ENCODE measurements around the gene NET1.

The NET1 gene

DNA sequence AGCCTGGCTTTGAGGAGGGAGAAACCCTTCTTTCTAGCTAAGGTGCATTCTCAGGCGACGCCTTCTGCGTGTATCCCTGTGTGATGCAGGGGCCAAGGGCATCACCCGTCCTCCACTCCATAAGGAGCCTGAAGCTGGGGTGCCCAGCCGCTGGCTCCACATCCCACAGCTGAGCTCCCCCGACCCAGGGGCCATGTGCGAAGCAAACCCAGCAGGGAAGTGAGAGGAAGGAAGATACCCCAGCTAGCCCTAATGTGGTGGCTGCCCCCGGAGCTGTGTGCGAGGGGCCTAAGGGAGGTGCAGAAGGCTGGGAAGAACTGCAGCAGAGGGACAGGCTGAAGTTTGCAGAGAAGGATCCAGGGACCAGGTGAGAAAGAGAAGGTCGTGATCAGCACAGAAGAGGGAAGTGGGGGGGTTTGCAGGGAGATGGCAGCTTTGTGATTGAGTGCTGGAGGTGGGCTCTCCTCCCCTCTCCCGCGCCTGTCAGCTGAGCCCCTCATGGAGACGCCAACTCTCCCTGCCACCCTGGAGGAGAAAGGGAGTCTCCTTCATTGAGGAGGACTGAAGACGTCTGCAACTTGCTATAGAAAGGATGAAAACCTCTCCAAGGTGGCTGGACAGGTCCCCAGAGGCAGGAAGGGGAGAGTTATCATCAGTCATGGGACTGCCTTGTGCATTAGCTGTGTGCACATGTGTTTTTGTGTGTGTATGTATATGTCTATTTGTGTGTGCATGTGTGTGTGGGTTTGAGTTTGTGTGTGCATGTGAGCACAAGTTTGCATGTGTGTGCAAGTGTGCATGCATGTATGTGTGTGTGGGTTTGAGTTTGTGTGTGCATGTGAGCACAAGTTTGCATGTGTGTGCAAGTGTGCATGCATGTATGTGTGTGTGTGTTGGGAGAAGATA is 90.5 kb downstream of the NET1 start:
- FAIRE-seq, result no peak

DNA sequence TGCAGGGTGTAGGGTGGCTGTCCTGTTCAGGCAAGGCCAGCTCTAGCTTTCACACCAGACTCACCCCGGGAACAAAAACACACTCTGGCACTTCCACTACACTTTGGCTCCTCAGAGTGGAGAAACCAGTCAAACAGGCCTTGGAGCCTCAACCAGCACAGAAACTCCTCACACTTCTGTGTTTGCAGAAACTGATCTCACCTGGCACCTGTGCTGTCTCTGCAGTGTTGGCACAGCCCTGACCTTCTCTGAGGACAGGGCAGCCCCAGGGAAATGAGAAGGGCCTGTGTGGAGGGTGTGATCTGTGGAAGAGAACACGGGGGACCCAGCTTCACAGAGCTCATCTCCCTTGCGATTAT is 91.1 kb downstream of the NET1 start:
- no peak for FAIRE-seq

GRCh38 chr10:5504146-5505072 is 92.1 kb downstream of the NET1 start:
- no peak for FAIRE-seq

- FAIRE-seq, result no peak
Observed at GRCh38 chr10:5506246-5506645, 93.9 kb downstream of the NET1 start.

DNA sequence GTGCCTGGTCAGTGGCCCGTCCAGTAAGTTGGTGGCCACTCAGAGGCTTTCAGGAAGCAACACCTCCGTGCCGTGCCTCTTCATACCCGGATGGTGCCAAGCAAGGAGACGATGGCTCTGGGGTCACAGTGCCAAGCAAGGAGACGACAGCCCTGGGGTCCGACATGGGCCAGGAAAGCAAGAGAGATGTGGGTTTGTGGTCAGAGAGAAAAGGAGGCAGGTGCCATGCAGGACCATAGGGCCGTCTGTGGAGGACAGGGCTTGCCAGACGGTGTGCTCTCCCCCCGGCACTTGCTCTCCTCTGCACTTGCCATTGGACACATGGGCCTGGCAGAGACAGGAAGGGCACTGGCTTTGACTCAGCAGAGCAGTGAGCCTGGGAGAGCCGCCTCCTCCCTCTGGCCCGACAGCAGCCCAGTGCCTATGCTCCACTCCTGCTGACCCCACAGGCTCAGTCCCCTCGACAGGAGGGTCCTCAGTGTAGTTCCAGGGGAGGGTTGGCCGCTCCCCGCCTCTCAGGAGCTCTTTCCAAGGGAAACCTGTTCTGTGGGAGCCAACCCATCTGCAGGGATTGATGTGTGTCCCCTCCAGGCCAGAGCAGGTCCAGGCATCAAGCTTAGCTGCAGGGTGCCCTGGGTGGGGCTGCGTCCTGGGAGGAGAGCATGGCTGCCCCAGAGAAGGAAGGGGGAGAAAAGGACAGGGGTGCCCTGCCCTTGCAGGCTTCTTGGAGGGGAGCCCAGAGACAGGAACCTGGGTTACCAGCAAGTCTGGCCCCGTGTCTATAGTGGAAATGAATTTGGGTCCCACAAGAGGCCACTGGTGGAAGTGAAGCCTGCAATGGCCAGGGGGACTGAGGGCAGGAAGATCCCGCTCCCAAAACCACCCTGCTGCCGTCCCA is 94.6 kb downstream of the NET1 start:
- FAIRE-seq, result no peak

- FAIRE-seq, result no peak
Observed at GRCh38 chr10:5507649-5508131, 95.3 kb downstream of the NET1 start.

DNA sequence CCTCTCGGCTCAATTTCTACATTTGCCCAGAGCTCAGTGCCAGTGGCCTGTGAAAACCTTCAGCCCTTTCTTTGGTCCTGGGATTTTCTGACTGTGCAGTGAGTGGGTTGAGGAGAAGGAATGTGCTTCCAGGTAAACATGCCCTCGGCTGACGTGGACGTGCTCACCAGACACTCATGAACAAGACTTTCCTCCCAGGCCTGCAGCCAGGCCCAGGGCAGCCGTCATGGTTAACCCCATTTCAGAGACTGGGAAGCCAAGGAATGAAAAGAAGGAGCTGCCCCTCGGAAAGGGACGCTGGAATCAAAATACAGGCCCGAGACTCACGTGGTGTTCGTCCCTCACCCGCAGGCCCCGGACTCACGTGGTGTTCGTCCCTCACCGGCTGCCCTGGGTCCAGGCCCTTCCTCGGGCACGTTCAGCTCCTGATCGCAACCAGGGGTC is 95.8 kb downstream of the NET1 start:
- no peak for FAIRE-seq
